ENCODE measurements around the gene SLC13A4.
"Not testable (repeated sequence)": the region's sequence is repeated elsewhere in the genome, so short reads cannot be mapped to it uniquely, and the experiment has no call there.

DNA sequence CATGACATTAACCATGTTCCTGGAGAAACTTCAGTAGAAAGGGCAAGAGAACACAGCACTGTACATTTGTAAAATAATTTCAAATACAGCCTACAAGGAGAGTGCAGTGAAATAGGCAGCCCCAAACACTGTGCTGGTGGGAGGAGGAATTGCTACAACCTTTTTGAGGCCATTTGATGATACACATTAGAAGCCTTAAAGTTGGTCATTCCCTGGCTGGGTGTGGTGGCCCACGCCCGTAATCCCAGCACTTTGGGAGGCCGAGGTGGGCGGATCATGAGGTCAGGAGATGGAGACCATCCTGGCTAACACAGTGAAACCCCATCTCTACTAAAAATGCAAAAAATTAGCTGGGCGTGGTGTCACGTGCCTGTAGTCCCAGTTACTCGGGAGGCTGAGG lies 35.4 kb downstream of the SLC13A4 start:
- TF ChIP-seq, protein P1, sequence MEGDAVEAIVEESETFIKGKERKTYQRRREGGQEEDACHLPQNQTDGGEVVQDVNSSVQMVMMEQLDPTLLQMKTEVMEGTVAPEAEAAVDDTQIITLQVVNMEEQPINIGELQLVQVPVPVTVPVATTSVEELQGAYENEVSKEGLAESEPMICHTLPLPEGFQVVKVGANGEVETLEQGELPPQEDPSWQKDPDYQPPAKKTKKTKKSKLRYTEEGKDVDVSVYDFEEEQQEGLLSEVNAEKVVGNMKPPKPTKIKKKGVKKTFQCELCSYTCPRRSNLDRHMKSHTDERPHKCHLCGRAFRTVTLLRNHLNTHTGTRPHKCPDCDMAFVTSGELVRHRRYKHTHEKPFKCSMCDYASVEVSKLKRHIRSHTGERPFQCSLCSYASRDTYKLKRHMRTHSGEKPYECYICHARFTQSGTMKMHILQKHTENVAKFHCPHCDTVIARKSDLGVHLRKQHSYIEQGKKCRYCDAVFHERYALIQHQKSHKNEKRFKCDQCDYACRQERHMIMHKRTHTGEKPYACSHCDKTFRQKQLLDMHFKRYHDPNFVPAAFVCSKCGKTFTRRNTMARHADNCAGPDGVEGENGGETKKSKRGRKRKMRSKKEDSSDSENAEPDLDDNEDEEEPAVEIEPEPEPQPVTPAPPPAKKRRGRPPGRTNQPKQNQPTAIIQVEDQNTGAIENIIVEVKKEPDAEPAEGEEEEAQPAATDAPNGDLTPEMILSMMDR (IDR thresholded peaks at IDR 0.05) = not testable (repeated sequence)
- TF ChIP-seq POLR2A (IDR thresholded peaks at IDR 0.05) = not testable (repeated sequence)
